IPS DF 6.9 (cell line): Measurements from ENCODE around the gene PSENEN.

ENCODE experiments used
- DNase-seq: peaks from one replicate; pipeline ENCODE4 v3.0.0-alpha.2; 2013; ENCODE audit warnings: low read depth, low spot score
- H3K27ac ChIP-seq: one replicate; pipeline ENCODE4 v1.5.1; 2013; ENCODE audit warnings: low read length, control low read depth
- H3K27me3 ChIP-seq: 2 replicates; pipeline ENCODE4 v1.6.1; 2013; ENCODE audit warnings: mild to moderate bottlenecking, low read length; ENCODE audit not compliant: control insufficient read depth, insufficient read depth
- H3K36me3 ChIP-seq: 2 replicates; pipeline ENCODE4 v1.6.1; 2013; ENCODE audit warnings: low read length; ENCODE audit not compliant: control insufficient read depth, insufficient read depth
- H3K4me1 ChIP-seq: 2 replicates; pipeline ENCODE4 v1.6.1; 2013; ENCODE audit warnings: low read length; ENCODE audit not compliant: control insufficient read depth, insufficient read depth
- H3K4me3 ChIP-seq: 2 replicates; pipeline ENCODE4 v1.5.1; 2013; ENCODE audit warnings: mild to moderate bottlenecking, low read length
- H3K9me3 ChIP-seq: 2 replicates; pipeline ENCODE4 v1.6.1; 2013; ENCODE audit warnings: low read length, inconsistent platforms; ENCODE audit not compliant: control insufficient read depth, insufficient read depth
- WGBS: extraction: QIAGEN DNeasy Blood & Tissue Kit; methylation state at CpG from one replicate; pipeline ENCODE4 v1.1.7; 2013; ENCODE audit warnings: mixed read lengths, missing lambda C conversion rate; ENCODE audit not compliant: insufficient read length, insufficient coverage; 5-methylcytosine and 5-hydroxymethylcytosine counted together

The PSENEN gene

GRCh38 chr19:35727053-35727955 lies 18.1 kb upstream of the PSENEN start:
- H3K4me3 ChIP-seq = no peak overlapping the region
- H3K27ac ChIP-seq = no peak overlapping the region
- H3K27me3 ChIP-seq = no peaks in the 10 kb centered on the region
- H3K4me1 ChIP-seq = no peaks in the 10 kb centered on the region
- H3K36me3 ChIP-seq = peaks cover 68% of the 10 kb centered on the region
- no peaks in the 10 kb centered on the region for H3K9me3 ChIP-seq
- DNase-seq = no peak
- no CpG with 5 or more reads among the region's 25 CpGs for WGBS

- H3K36me3 ChIP-seq = peaks cover 64% of the 10 kb centered on the region
- DNase-seq = no peak
- H3K4me1 ChIP-seq = no peaks in the 10 kb centered on the region; the same call in 1 of the 2 replicates
- WGBS = no CpG with 5 or more reads among the region's 19 CpGs
- H3K27ac ChIP-seq = no peak overlapping the region
- no peaks in the 10 kb centered on the region for H3K27me3 ChIP-seq
- no peak overlapping the region for H3K4me3 ChIP-seq
- no peaks in the 10 kb centered on the region for H3K9me3 ChIP-seq
Measured at GRCh38 chr19:35727956-35728706, 17.3 kb upstream of the PSENEN start.

- no peaks in the 10 kb centered on the region for H3K27me3 ChIP-seq
- peaks cover 64% of the 10 kb centered on the region for H3K36me3 ChIP-seq
- no peaks in the 10 kb centered on the region for H3K9me3 ChIP-seq
- no peaks in the 10 kb centered on the region; the same call in 1 of the 2 replicates for H3K4me1 ChIP-seq
- no peak overlapping the region for H3K4me3 ChIP-seq
- DNase-seq = no peak
- no peak overlapping the region for H3K27ac ChIP-seq
- WGBS = no CpG with 5 or more reads among the region's 18 CpGs
Measured at GRCh38 chr19:35729021-35729420, 16.4 kb upstream of the PSENEN start.

GRCh38 chr19:35729763-35730162 lies 15.7 kb upstream of the PSENEN start:
- Histone ChIP-seq H3K9me3 (no peaks in the 10 kb centered on the region), H3K4me1 (no peaks in the 10 kb centered on the region; the same call in 1 of the 2 replicates), H3K36me3 (peaks cover 63% of the 10 kb centered on the region), H3K4me3 (no peak overlapping the region), H3K27ac (no peak overlapping the region), H3K27me3 (no peaks in the 10 kb centered on the region)
- DNase-seq = no peak
- no CpG with 5 or more reads among the region's 11 CpGs for WGBS

- WGBS = no CpG with 5 or more reads among the region's 18 CpGs
- DNase-seq = no peak
- Histone ChIP-seq H3K27me3 (no peaks in the 10 kb centered on the region), H3K4me1 (no peaks in the 10 kb centered on the region; the same call in 1 of the 2 replicates), H3K27ac (no peak overlapping the region), H3K9me3 (no peaks in the 10 kb centered on the region), H3K4me3 (no peak overlapping the region), H3K36me3 (peaks cover 62% of the 10 kb centered on the region)
Measured at GRCh38 chr19:35730326-35730725, 15.1 kb upstream of the PSENEN start.

- DNase-seq = no peak
- peaks cover 57% of the 10 kb centered on the region for H3K36me3 ChIP-seq
- no peaks in the 10 kb centered on the region for H3K9me3 ChIP-seq
- no peak overlapping the region for H3K4me3 ChIP-seq
- no CpG with 5 or more reads among the region's 9 CpGs for WGBS
- no peaks in the 10 kb centered on the region for H3K27me3 ChIP-seq
- no peak overlapping the region for H3K27ac ChIP-seq
- H3K4me1 ChIP-seq = no peaks in the 10 kb centered on the region; the same call in 1 of the 2 replicates
Measured at GRCh38 chr19:35731353-35731752, 14.1 kb upstream of the PSENEN start.

GRCh38 chr19:35731779-35732405 lies 13.6 kb upstream of the PSENEN start:
- Histone ChIP-seq H3K4me3 (no peak overlapping the region), H3K27ac (no peak overlapping the region), H3K9me3 (no peaks in the 10 kb centered on the region), H3K36me3 (peaks cover 59% of the 10 kb centered on the region), H3K4me1 (no peaks in the 10 kb centered on the region; the same call in 1 of the 2 replicates), H3K27me3 (no peaks in the 10 kb centered on the region)
- DNase-seq = no peak
- WGBS = no CpG with 5 or more reads among the region's 21 CpGs

- Histone ChIP-seq H3K4me3 (no peak overlapping the region), H3K27me3 (no peaks in the 10 kb centered on the region), H3K36me3 (peaks cover 54% of the 10 kb centered on the region), H3K9me3 (no peaks in the 10 kb centered on the region), H3K27ac (no peak overlapping the region), H3K4me1 (no peaks in the 10 kb centered on the region; the same call in 1 of the 2 replicates)
- no peak for DNase-seq
- WGBS = no CpG with 5 or more reads among the region's 25 CpGs
Measured at GRCh38 chr19:35732540-35733179, 12.8 kb upstream of the PSENEN start.

- Histone ChIP-seq H3K4me3 (no peak overlapping the region), H3K27ac (no peak overlapping the region), H3K4me1 (no peaks in the 10 kb centered on the region; the same call in 1 of the 2 replicates), H3K27me3 (no peaks in the 10 kb centered on the region), H3K36me3 (peaks cover 61% of the 10 kb centered on the region), H3K9me3 (no peaks in the 10 kb centered on the region)
- no CpG with 5 or more reads among the region's 35 CpGs for WGBS
- DNase-seq = no peak
Measured at GRCh38 chr19:35733180-35734125, 12.0 kb upstream of the PSENEN start.
